ENCODE results near the gene NDUFB7. TPM values are rescaled to one million over a fixed set of nuclear protein-coding genes. Genes with fewer than 3 reads are reported as not detected.

The NDUFB7 gene
- total RNA-seq, 1 donor from 2014 or later: 136 TPM

GRCh38 chr19:14520543-14520942, 51.3 kb downstream of the NDUFB7 start:
- no peaks in the 10 kb centered on the region for H3K9me3 Mint-ChIP-seq

GRCh38 chr19:14519860-14520407, 51.9 kb downstream of the NDUFB7 start:
- H3K4me3 Mint-ChIP-seq (ENCODE audit: low read depth): peak overlapping the region; percentile 81
- peak overlapping the region; percentile 93 for H3K27ac Mint-ChIP-seq
- intact Hi-C loops (cut with micrococcal nuclease): loop anchor here (10.0 kb wide), 1 partner anchor 1355 kb away; no protein-coding TSS in a partner anchor
- H3K9me3 Mint-ChIP-seq: no peaks in the 10 kb centered on the region
- peaks cover 28% of the 10 kb centered on the region for H3K36me3 Mint-ChIP-seq (ENCODE audit: low read depth)
- H3K4me1 Mint-ChIP-seq (ENCODE audit: low read depth): peaks cover 52% of the 10 kb centered on the region
- no peak for DNase-seq (ENCODE audit: low spot score)
- no peaks in the 10 kb centered on the region for H3K27me3 Mint-ChIP-seq (ENCODE audit: low read depth)

More at GRCh38 chr19:14520543-14520942, 51.3 kb downstream of the NDUFB7 start:
- no peaks in the 10 kb centered on the region for H3K27me3 Mint-ChIP-seq (ENCODE audit: low read depth)
- H3K4me3 Mint-ChIP-seq (ENCODE audit: low read depth): no peak overlapping the region
- no peak for DNase-seq (ENCODE audit: low spot score)
- intact Hi-C loops (cut with micrococcal nuclease): no loop called here
- H3K36me3 Mint-ChIP-seq (ENCODE audit: low read depth): peaks cover 22% of the 10 kb centered on the region
- H3K27ac Mint-ChIP-seq: peak overlapping the region; percentile 93
- peaks cover 46% of the 10 kb centered on the region for H3K4me1 Mint-ChIP-seq (ENCODE audit: low read depth)

GRCh38 chr19:14519245-14519859, 52.5 kb downstream of the NDUFB7 start:
- Mint-ChIP-seq H3K27me3 (ENCODE audit: low read depth) (no peaks in the 10 kb centered on the region), H3K4me1 (ENCODE audit: low read depth) (peaks cover 57% of the 10 kb centered on the region), H3K36me3 (ENCODE audit: low read depth) (peaks cover 34% of the 10 kb centered on the region), H3K9me3 (no peaks in the 10 kb centered on the region), H3K4me3 (ENCODE audit: low read depth) (peak overlapping the region; percentile 81), H3K27ac (peak overlapping the region; percentile 94)
- intact Hi-C loops (cut with micrococcal nuclease): loop anchor here (10.0 kb wide), 1 partner anchor 1355 kb away; no protein-coding TSS in a partner anchor
- no peak for DNase-seq (ENCODE audit: low spot score)

GRCh38 chr19:14517840-14518505, 53.9 kb downstream of the NDUFB7 start, which contains the start of gene DNAJB1:
Gene DNAJB1, minus strand, starts transcription at chr19:14518397. Its CDS starts 48 bp downstream, at chr19:14518349.
- Mint-ChIP-seq H3K4me3 (ENCODE audit: low read depth) (peak within 1 kb of the TSS; percentile 88), H3K27me3 (ENCODE audit: low read depth) (no peaks in the 10 kb centered on the region), H3K4me1 (ENCODE audit: low read depth) (peaks cover 52% of the 10 kb centered on the region), H3K27ac (peak within 1 kb of the TSS; percentile 94), H3K36me3 (ENCODE audit: low read depth) (peaks cover 45% of the 10 kb centered on the region), H3K9me3 (no peaks in the 10 kb centered on the region)
- DNase-seq (ENCODE audit: low spot score): no peak
- intact Hi-C loops (cut with micrococcal nuclease): loop anchor here (1.0 to 10.0 kb wide), 2 partner anchors 11 to 1353 kb away; partner anchors contain the start of gene TECR

GRCh38 chr19:14517446-14517839, 54.4 kb downstream of the NDUFB7 start:
- H3K9me3 Mint-ChIP-seq: no peaks in the 10 kb centered on the region
- no peak for DNase-seq (ENCODE audit: low spot score)
- H3K36me3 Mint-ChIP-seq (ENCODE audit: low read depth): peaks cover 45% of the 10 kb centered on the region
- H3K4me3 Mint-ChIP-seq (ENCODE audit: low read depth): peak overlapping the region; percentile 82
- peak overlapping the region; percentile 78 for H3K27ac Mint-ChIP-seq
- intact Hi-C loops (cut with micrococcal nuclease): loop anchor here (10.0 kb wide), 1 partner anchor 1353 kb away; no protein-coding TSS in a partner anchor
- peaks cover 47% of the 10 kb centered on the region for H3K4me1 Mint-ChIP-seq (ENCODE audit: low read depth)
- no peaks in the 10 kb centered on the region for H3K27me3 Mint-ChIP-seq (ENCODE audit: low read depth)

GRCh38 chr19:14516746-14517438, 55.0 kb downstream of the NDUFB7 start:
- intact Hi-C loops (cut with micrococcal nuclease): loop anchor here (10.0 kb wide), 1 partner anchor 1352 kb away; no protein-coding TSS in a partner anchor

More at GRCh38 chr19:14516746-14517438, 55.0 kb downstream of the NDUFB7 start:
- H3K27me3 Mint-ChIP-seq (ENCODE audit: low read depth): no peaks in the 10 kb centered on the region
- DNase-seq (ENCODE audit: low spot score): no peak
- H3K9me3 Mint-ChIP-seq: no peaks in the 10 kb centered on the region
- peak overlapping the region; percentile 78 for H3K27ac Mint-ChIP-seq
- H3K4me1 Mint-ChIP-seq (ENCODE audit: low read depth): peaks cover 42% of the 10 kb centered on the region
- peak overlapping the region; percentile 82 for H3K4me3 Mint-ChIP-seq (ENCODE audit: low read depth)
- H3K36me3 Mint-ChIP-seq (ENCODE audit: low read depth): peaks cover 45% of the 10 kb centered on the region

Other genes with a start within 250 kb of the NDUFB7 start
- 177 and 183 TPM in 2 replicates for gene ADGRE5, start 190.6 kb downstream of the NDUFB7 start, total RNA-seq
- gene DDX39A, start 152.7 kb downstream of the NDUFB7 start, total RNA-seq: 268 TPM in 2 replicates
- gene PKN1, start 138.8 kb downstream of the NDUFB7 start, total RNA-seq: 171 and 172 TPM in 2 replicates
- 1.1 and 1.6 TPM in 2 replicates for gene PTGER1, start 96.7 kb downstream of the NDUFB7 start, total RNA-seq
- gene GIPC1, start 75.9 kb downstream of the NDUFB7 start, total RNA-seq: 39.2 and 40.1 TPM in 2 replicates
- gene DNAJB1, start 53.7 kb downstream of the NDUFB7 start, total RNA-seq: 113 TPM in 2 replicates
- 128 and 134 TPM in 2 replicates for gene TECR, start 42.5 kb downstream of the NDUFB7 start, total RNA-seq
- 0.14 TPM in 1 of 2 replicates, not detected in the other for gene CLEC17A, start 11.0 kb upstream of the NDUFB7 start, total RNA-seq
- not detected in 2 replicates for gene ADGRE3, start 102.8 kb upstream of the NDUFB7 start, total RNA-seq
- 13.0 and 13.8 TPM in 2 replicates for gene ZNF333, start 118.0 kb upstream of the NDUFB7 start, total RNA-seq
- gene ADGRE2, start 206.5 kb upstream of the NDUFB7 start, total RNA-seq: 2.7 and 3.6 TPM in 2 replicates

Measured in activated T-helper 2 cell treated with anti-CD3 and anti-CD28 coated beads, Interferon-gamma antibody, Interleukin-2, Interleukin-4, amounts not matched to agents 10 μg/mL and 5 μg/mL and 100 μg/mL, durations not matched to agents 14 hours and 24 hours and 36 hours (primary cell).